GM21367 (cell line): Measurements from ENCODE around the gene SLIT3.
"Not testable (repeated sequence)": the region's sequence is repeated elsewhere in the genome, so short reads cannot be mapped to it uniquely, and the experiment has no call there.

Source experiments
- ATAC-seq: cut with Tn5 transposase; IDR thresholded peaks from one replicate; pipeline ENCODE4 v1.9.1; 2021; ENCODE audit not compliant: unreplicated experiment

The SLIT3 gene

DNA sequence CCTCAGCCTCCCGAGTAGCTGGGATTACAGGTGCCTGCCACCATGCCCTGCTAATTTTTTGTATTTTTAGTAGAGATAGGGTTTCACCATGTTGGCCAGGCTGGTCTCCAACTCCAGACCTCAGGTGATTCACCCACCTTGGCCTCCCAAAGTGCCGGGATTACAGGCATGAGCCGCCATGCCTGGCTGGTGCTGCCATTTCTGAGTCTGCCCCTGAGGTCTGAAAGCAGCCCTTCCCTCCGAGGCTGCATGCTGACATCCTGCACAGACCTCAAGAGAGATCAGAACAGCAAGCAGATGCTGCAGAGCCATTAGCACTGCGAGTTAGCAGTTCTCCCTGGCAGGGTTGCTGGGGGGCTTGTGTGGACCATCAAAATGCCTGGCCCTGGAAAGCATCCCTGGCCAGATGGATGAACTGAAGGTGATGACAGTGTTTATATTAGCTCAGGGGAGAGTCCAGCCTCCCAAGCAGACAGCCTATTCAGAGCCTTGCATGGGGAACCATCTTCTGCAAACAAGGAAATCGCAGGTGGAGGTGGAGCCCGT, 545.3 kb downstream of the SLIT3 start:
- ATAC-seq, result no peak

DNA sequence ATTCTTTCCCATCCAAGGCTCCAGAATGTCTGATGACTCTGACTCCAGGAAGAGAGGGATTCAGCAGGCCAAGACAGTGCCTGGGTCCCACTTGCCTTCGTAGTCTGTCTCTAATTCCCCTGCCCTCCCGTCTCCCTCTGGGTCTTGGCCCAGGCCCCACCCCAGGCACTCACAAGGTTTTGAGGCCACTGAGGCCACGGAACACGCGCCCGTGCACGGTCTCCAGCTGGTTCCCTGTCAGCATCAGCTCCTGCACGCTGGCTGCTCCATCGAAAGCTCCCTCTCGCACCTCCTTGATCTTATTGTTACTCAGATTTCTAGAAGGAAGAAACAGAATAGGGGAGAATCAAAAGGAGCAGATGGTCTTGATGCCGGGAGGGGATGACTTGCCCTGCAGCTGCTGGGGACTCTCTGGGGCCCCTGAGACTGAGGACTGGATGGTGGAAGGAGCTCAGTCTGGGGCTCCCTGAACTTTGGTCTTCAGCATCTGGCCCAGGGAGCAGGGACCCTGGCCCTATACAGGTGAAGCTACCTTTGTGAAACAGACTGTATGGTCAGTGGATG, 547.2 kb downstream of the SLIT3 start:
- no peak for ATAC-seq

DNA sequence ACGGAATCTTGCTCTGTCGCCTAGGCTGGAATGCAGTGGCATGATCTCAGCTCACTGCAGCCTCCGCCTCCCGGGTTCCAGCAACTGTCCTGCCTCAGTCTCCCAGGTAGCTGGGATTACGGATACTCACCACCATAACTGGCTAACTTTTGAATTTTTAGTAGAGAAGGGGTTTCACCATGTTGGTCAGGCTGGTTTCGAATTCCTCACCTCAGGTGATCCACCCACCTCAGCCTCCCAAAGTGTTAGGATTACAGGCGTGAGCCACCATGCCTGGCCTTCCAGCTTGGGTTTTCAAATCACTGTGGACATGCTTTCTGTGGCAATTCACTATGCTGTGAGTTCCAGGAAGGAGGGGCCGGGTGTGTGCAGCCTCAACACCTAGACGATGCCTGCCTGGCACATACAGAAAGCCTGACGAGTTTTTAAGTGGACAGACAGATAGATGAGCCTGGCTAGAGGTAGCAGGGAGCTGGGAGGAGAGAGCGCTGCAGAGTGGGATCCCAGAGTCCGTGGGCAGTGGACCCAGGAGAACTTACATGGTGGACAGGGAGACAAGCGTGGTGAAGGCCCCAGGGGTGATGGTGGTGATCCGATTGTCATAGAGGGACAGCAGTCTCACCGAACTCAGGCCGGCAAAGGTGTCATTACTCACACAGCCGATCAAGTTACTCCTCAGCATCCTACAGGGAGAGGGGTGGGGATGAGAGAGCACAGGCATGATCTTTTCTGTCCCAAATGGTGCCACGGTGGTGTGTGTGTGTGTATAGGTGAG, 548.3 kb downstream of the SLIT3 start:
- ATAC-seq, result no peak

DNA sequence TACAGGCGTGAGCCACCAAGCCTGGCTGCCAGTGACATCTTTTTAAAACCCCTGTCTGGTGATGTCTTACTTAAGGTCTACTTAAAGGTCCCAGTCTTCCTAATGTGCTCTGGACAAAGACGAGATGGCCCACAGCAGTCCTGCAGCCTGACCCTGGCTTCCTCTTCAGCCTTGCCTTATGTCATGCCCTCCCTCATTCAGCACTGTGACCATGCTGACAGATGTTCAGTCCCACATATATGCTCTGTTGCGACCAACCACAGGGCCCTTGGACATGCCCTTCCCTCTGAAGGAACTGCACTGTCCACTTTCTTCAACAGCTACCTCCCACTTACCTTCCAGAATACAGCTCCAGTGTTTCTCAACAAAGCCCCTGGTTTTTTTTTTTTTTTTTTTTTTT, 548.9 kb downstream of the SLIT3 start:
- ATAC-seq, result no peak

DNA sequence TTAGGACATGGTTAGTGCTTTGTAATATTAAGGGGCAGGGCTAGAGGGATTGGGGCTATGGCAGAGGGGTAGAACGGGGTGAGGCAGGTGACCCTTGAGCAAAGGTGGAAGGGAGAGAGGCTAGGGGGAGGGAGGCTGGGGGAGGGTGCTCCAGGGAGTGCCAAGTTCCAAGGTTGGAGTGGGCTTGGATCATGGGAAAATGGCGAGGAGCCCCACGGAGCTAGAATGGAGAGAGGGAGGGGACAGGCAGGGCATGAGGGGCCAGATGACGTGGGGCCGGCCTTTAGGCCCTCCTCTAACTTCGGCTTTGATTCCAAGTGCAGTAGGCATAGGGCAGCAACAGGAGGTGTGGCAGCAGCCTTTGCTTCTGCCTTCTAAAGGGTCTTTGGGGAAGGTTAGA, 550.0 kb downstream of the SLIT3 start:
- ATAC-seq, result no peak

DNA sequence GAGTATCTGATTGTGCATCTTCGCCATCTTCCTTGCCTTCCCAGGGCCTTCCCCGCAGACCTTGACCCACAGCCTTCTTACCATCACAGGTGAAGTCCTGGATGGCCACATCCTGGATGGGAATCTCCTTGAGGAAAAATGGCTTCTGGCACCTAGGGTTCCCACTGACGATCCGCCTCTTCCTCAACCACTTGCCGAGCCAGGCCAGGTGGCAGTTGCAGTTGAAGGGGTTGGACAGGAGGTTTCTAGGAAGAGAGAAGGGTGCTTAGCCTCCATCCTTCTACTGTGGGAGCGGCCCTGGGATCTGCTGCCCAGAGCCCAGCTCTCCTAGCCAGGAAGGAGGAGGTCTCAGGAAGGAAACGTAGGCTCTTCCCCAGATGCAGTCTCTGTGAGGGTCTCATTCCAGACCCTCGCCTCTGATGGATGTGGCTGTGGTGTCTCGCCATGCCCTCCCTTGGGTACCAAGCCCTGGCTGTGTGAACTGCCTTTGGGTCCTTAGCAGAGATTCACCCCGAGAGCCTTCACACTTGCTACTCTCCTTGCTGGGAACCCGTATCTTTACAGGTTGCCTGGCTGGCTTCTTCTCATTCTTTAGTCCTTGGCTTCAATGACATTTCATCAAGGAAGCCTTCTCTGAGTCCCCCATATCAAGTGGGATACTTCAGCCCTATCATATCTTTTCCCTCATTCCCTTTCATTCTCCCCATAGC, 551.4 kb downstream of the SLIT3 start:
- ATAC-seq, result no peak

DNA sequence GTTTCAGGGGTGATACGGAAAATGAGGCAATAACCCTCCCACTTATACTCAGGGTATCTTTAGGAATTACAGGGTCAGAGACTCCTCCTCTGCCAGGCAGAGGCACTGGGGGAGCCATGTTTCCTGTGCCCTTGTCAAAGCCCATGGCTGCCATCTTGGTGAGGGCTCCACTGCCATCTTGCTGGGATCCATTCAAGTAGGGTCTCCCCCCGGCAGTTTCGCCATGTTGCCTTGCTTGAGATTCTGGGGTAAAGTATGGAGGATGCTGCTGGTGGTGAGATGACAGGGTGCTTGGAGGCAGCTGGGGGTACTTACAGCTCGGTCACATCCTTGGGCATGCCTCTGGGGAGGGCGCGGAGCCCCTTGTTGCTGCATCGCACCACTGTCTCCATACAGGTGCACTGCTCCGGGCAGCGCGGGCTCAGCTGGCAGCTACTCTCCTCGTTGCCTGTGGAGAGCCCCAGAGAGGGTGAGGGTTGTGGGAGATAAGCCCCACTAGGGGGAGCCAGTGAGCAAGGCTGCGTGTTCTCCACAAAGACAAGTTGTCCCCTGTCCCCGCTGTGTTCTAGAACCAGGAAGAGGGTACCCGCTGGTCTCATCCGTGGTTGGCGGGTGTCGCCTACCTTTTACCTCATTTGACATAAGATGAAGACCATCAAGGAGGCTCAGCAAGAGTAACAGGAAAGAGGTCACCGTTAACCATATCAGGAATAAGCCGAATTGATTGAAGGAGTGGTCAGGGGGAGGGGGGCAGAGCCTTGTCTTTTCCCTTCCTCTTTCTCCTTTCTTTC, 552.8 kb downstream of the SLIT3 start:
- peak; percentile 86 for ATAC-seq

DNA sequence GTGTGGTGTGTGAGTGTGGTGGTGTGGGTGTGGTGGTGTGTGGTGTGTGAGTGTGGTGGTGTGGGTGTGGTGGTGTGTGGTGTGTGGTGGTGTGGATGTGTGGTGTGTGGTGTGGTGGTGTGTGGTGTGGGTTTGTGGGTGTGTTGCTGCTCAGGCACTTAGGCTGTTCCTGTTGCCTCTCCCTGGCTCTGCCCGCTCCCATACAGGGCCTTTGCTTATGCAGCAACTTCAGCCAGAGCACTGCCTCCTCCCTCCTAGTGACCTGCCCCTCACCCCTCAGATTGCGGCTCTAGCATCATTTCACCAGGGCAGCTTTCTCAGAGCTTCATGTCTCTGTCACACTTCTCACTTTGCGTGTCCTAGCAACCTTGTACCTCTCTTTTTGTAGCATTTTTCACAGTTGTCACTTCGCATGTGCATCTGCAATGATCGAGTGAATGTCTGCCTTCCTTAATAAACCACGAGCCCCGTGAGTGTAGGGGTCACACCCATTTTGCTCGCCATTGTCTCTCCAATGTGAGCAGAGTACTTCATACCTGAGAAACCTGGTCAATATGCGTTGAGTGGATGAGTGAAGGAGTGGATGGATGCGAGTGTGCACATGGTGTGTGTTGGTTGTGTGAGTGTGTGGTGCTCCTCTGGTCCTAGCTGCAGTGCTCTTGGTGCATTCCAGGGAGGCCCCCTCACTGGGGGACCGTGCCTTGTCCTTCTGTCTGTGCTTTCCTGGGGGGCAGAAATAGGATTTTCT, 553.9 kb downstream of the SLIT3 start:
- no peak for ATAC-seq

DNA sequence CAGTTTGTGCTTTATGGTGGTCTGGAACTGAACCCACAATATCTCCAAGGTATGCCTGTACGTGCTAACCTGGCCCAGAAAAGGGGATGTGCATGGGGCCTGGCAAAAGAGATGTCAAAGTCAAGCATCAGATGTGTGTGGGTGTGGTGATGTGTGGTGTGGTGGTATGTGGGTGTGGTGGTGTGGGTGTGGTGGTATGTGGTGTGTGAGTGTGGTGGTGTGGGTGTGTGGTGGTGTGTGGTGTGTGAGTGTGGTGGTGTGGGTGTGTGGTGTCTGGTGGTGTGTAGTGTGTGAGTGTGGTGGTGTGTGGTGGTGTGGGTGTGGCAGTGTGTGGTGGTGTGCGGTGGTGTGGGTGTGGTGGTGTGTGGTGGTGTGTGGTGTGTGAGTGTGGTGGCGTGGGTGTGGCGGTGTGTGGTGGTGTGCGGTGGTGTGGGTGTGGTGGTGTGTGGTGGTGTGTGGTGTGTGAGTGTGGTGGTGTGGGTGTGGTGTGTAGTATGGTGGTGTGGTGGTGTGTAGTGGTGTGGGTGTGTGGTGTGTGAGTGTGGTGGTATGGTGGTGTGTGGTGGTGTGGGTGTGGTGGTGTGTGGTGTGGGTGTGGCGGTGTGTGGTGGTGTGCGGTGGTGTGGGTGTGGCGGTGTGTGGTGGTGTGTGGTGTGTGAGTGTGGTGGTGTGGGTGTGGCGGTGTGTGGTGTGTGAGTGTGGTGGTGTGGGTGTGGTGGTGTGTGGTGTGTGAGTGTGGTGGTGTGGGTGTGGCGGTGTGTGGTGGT, 554.6 kb downstream of the SLIT3 start:
- ATAC-seq, result not testable (repeated sequence)

DNA sequence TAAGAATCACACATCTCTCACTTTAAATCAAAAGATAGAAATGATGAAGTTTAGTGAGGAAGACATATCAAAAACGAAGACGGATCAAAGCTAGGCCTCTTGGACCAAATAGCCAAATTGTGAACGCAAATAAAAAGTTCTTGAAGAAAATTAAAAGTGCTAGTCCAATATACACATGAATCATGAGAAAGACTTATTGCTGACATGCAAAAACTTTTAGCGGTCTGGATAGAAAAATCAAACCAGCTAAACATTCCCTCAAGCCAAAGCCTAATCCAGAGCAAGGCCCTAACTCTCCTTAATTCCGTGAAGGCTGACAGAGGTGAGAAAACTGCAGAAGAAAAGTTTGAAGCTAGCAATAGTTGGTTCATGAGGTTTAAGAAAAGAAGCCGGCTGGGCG, 557.3 kb downstream of the SLIT3 start:
- ATAC-seq, result no peak

DNA sequence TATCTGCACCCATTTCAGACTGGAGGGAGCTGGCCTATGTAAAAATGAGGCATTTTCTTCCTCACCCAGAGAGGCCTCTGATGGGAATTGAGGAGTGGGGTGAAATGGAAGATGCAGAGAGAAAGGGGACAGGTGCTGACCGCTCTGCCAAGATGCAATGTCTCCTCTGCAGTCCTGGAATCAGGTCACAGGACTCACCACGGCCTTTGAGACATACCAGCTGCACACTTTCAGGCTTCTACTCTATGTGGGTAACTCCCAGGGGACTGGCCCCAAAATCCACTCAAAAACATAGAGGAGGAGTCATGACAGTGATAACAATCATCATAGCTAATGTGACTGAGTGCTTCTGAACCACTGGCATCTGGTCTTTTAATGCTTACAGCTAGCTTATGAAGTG, 558.6 kb downstream of the SLIT3 start:
- ATAC-seq, result not testable (repeated sequence)

DNA sequence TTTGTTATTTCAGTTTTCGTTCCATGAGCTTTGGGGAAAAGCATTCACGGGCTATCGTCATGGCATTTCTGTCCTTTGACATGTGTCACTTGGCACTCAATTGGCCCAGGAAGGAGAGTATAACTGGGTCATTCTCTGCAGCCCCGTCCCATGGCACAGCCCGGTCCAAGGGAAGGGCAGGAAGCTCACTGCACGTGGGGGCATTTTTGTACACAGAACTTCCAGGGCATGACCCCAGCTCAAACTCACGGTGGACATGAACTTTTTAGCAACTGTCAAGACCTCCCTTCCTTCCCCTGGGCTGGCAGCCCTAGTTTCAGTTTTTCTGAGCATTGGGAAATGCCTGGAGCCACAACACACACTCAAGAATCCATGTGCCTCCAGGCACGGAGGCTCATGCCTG, 560.1 kb downstream of the SLIT3 start:
- no peak for ATAC-seq

DNA sequence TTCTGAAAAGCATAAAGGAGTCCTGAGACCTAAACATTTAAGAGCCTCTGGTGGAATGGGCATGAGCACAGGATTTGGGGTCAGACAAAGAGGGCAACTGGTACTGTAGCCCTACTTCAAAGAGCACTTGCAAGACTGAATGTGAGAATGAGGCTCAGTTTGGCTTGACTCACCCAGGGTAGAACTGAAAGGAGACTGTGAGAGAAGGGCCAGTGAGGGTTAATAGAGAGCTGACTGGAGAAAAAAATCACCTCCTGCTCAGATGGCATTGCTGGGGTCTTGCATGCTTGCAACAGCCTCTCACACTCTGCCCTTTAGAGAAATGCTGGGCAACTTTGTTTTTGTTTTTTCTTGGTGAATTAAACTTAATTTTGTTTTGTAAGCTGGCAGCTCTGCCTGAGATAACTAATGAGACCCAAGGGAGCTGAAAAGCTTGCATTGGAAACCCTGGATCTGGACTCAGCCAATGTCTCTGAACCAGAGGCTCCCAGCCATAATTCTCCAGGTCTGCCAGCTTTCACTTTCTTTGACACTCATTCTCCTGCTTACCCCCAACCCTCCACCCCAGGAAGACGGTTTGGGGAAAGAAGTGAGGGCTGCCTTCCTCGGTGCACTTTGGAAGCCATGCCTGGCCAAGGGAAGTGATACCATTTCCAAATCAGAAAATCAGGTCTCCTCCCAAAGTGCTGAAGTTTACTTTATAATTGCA, 560.7 kb downstream of the SLIT3 start:
- ATAC-seq, result no peak

DNA sequence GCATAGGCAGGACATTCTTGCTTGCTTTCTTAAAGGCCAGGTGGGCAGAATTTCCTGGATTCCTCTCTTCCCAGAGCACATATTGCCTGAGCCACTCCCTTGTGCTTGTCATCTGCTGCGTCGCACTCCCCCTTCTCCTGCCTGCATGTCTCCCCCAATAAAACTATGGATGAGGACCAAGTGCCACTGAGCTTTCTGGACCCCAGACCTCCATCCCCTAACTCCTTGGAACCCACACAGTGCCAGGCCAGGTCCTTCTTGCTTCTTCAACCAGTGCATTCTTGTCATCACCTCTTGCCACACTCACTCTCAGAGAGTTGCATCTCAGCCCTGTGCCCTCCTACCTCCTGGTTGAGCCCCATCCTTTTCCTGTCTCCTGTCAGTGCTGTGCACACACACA, 563.9 kb downstream of the SLIT3 start:
- ATAC-seq, result no peak

DNA sequence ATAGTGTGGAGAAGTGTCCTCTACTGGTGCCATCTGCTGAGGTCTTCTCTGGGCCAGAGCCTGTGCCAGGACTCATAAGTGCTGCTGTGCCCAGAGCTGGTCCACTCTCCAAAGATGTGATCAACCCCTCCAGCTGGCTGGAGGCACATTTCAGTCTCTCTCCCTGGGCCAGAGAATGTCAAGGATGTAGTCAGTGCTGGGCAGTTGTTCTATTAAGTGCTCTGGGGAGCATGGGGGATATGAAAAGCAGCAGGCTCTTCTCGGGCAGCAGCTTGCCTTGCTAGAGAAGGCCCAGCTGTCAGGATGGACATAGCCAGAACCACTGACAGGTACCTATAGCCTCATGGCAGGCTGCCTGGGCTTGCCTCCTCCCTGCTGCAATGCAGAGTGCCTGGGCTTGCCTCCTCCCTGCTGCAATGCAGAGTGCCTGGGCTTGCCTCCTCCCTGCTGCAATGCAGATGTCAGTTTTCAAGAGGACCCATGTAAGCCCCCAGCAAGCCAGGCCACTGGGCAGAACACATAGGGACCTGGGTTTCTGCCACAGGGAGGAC, 564.6 kb downstream of the SLIT3 start:
- no peak for ATAC-seq

DNA sequence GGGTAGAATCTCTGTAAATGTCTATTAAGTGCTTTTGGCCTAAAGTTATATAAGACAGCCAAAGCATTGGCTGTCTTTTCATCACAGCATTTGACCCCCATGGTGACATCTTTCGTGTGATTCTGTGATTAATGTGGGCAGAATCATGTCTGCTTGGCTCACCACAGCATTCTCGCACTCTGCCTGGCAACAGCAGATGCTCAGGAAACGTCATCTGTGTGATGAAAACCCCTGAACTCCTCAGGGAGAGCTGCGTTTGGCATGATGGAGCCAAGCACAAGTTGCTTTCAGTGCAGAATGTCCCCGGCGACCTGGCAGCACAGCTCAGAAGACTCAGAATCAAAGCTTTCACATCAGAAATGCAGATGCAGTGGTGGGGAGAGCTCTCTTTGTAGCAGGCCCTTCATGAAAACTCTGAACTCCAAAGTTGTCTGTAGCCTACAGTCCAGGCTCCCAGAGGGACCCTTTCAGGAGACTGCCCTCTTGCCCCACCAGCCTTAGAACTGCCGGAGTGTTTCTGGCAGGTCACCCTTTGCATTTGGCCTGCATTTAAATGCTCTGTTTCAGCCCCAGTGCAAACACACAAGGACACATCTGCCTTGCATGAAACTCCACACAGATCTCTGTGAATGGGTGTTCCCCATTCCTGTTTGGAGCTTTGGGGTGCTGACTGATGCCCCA, 566.2 kb downstream of the SLIT3 start:
- ATAC-seq, result peak; percentile 68

DNA sequence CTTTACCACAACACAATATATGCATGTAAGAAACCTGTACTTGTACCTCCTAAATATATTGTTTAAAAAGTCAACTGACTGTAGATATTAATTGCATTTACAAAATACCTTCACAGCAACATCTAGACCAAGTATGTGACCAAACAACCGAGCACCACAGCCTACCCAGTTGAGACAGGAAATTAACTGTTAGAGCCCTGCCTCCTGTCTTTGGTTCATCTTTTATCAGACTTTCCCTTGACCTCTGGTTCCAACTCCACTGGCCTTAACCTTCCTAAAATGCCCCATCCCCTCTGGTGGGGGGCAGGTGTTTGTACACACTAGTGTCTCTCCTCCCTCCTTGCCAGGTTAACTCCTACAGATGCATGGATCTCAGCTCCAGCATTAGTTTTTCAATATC, 566.8 kb downstream of the SLIT3 start:
- ATAC-seq, result no peak

DNA sequence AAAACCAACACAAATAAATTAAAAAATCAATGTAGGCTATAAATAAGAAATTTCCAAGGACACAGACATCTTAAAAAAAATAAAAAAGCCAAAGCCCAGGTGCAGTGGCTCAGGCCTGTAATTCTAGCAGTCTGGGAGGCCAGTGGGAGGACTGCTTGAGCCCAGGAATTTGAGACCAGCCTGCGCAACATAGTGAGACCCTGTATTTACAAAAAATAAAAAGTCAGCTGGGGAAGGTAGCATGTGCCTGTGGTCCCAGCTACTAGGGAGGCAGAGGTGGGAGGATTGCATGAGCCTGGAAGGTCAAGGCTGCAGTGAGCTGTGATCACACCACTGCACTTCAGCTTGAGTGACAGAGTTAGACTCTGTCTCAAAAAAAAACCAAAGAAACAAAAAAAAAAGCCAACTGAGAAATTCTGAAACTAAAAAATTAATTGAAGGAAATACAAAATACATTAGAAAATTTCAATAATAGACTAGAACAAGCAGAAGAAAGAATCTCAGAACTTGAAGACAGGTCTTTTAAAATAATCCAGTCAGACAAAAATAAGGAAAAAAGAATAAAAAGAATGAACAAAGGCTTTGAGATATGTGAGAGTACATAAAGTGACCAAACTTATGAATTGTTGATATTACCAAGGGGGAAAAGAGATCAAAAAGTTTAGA, 572.3 kb downstream of the SLIT3 start:
- ATAC-seq, result no peak
